ENCODE data around the gene SLC16A11. TPM values are rescaled to one million over a fixed set of nuclear protein-coding genes. Genes with fewer than 3 reads are reported as not detected.
"Not testable (repeated sequence)": the region's sequence is repeated elsewhere in the genome, so short reads cannot be mapped to it uniquely, and the experiment has no call there.

The SLC16A11 gene
- total RNA-seq, 2 donors from 2014 or later: 2.5 to 3.5 TPM

- ATAC-seq (no peak), DNase-seq (no peak)
- intact Hi-C loops (cut with DNase I): no loop called here
Measured at GRCh38 chr17:7063518-7064094, 19.7 kb upstream of the SLC16A11 start.

- DNase-seq (no peak), ATAC-seq (no peak)
- intact Hi-C loops (cut with DNase I): no loop called here
Measured at GRCh38 chr17:7060165-7060891, 16.4 kb upstream of the SLC16A11 start.

- ATAC-seq: no peak
- no peak for DNase-seq
- intact Hi-C loops (cut with DNase I): loop anchor here in 1 of 2 donors (10.0 kb wide), 1 partner anchor 116 kb away; the partner anchor contains the start of gene ASGR1
Measured at GRCh38 chr17:7058831-7059447, 15.0 kb upstream of the SLC16A11 start.

- no peak for DNase-seq
- no peak for ATAC-seq
- intact Hi-C loops (cut with DNase I): loop anchor here in 1 of 2 donors (10.0 kb wide), 1 partner anchor 118 kb away; the partner anchor contains the start of gene ASGR1
Measured at GRCh38 chr17:7056386-7056785, 12.5 kb upstream of the SLC16A11 start.

GRCh38 chr17:7050583-7050982 lies 6.7 kb upstream of the SLC16A11 start:
- intact Hi-C loops (cut with DNase I): loop anchor here (5.0 to 10.0 kb wide), 2 partner anchors 87 to 124 kb away; partner anchors contain the start of gene ASGR1 (in 1 of the 2)
- DNase-seq, ATAC-seq: not testable (repeated sequence)

GRCh38 chr17:7048968-7049367 lies 5.1 kb upstream of the SLC16A11 start:
- intact Hi-C loops (cut with DNase I): loop anchor here in 1 of 2 donors (5.0 kb wide), 1 partner anchor 248 kb away; no protein-coding TSS in a partner anchor
- ATAC-seq (no peak), DNase-seq (no peak)

- intact Hi-C loops (cut with DNase I): loop anchor here in 1 of 2 donors (5.0 kb wide), 1 partner anchor 250 kb away; no protein-coding TSS in a partner anchor
- DNase-seq: no peak
Measured at GRCh38 chr17:7047566-7047965, 3.7 kb upstream of the SLC16A11 start.

GRCh38 chr17:7046725-7047397 lies 3.0 kb upstream of the SLC16A11 start:
- ATAC-seq, DNase-seq: not testable (repeated sequence)
- intact Hi-C loops (cut with DNase I): loop anchor here in 1 of 2 donors (5.0 kb wide), 1 partner anchor 250 kb away; no protein-coding TSS in a partner anchor

More at GRCh38 chr17:7047566-7047965, 3.7 kb upstream of the SLC16A11 start:
- ATAC-seq: no peak

GRCh38 chr17:7046127-7046724 lies 2.3 kb upstream of the SLC16A11 start:
- ATAC-seq (peak in 1 of 2 donors; percentile 5), DNase-seq (no peak)
- intact Hi-C loops (cut with DNase I): loop anchor here in 1 of 2 donors (5.0 kb wide), 1 partner anchor 251 kb away; no protein-coding TSS in a partner anchor

- DNase-seq: no peak
- peak in 1 of 2 donors; percentile 23 for ATAC-seq
- intact Hi-C loops (cut with DNase I): loop anchor here in 1 of 2 donors (1.0 to 5.0 kb wide), 2 partner anchors 91 to 252 kb away; no protein-coding TSS in a partner anchor
Measured at GRCh38 chr17:7045492-7046126, 1.7 kb upstream of the SLC16A11 start.

GRCh38 chr17:7043182-7043496 lies 753 bp downstream of the SLC16A11 start:
- DNase-seq: no peak
- ATAC-seq: peak; percentile 39 to 57
- intact Hi-C loops (cut with DNase I): no loop called here

- ATAC-seq (peak; percentile 22 to 24), DNase-seq (no peak)
- intact Hi-C loops (cut with DNase I): no loop called here
Measured at GRCh38 chr17:7042501-7043181, 1.3 kb downstream of the SLC16A11 start.

- intact Hi-C loops (cut with DNase I): no loop called here
- DNase-seq (no peak), ATAC-seq (peak; percentile 8 to 17)
Measured at GRCh38 chr17:7041607-7042500, 2.0 kb downstream of the SLC16A11 start.

GRCh38 chr17:7039832-7040231 lies 4.1 kb downstream of the SLC16A11 start:
- ATAC-seq (no peak), DNase-seq (no peak)
- intact Hi-C loops (cut with DNase I): no loop called here

GRCh38 chr17:7038025-7038862 lies 5.6 kb downstream of the SLC16A11 start:
- DNase-seq (no peak), ATAC-seq (no peak)
- intact Hi-C loops (cut with DNase I): no loop called here

Measured in left cardiac atrium (tissue), 4 donors.